Tibial artery (tissue), 4 donors: ENCODE results near the gene RWDD2A.
"Not testable (repeated sequence)": the region's sequence is repeated elsewhere in the genome, so short reads cannot be mapped to it uniquely, and the experiment has no call there.

Source experiments
- DNase-seq, 2 donors: peaks; one replicate each; pipeline ENCODE4 v3.0.0-alpha.2; 2019
- H3K27ac ChIP-seq, 2 donors: fragments of 200-600 bp; sonication (generic) in 1 of 2; 1 replicate in 1 of 2; 2 replicates in 1 of 2; pipeline ENCODE4 v1.5.1; 2018 to 2019; ENCODE audit warnings: mild to moderate bottlenecking in 1 of 2
- H3K27me3 ChIP-seq, 2 donors: fragments of 200-600 bp; sonication (generic) in 1 of 2; one replicate each; pipeline versions ENCODE4 v1.5.1 to v1.6.0; 2016 to 2019
- H3K36me3 ChIP-seq, 3 donors: fragments of 200-600 bp; sonication (generic) in 2 of 3; one replicate each; pipeline ENCODE4 v1.5.1; 2016 to 2019; ENCODE audit warnings: mild to moderate bottlenecking in 2 of 3
- H3K4me1 ChIP-seq, 4 donors: fragments of 200-600 bp; sonication (generic) in 2 of 4; 1 replicate in 3 of 4; 2 replicates in 1 of 4; pipeline ENCODE4 v1.5.1; 2016 to 2019
- H3K4me3 ChIP-seq, 2 donors: fragments of 200-600 bp; sonication (generic) in 1 of 2; 1 replicate in 1 of 2; 2 replicates in 1 of 2; pipeline ENCODE4 v1.5.1; 2018 to 2019; ENCODE audit warnings: mild to moderate bottlenecking in 2 of 2
- H3K9me3 ChIP-seq, 3 donors: fragments of 200-600 bp; sonication (generic) in 1 of 3; one replicate each; pipeline ENCODE4 v1.5.1; 2016 to 2019
- intact Hi-C: fragments of 100-400 bp; cut with DNase I; formaldehyde crosslinking; loops from one replicate; pipeline ENCODE4 v1.15.0; 2023; ENCODE audit warnings: low total_unique reads
- TF ChIP-seq, protein P1 (sequence below), 2 experiments: fragments of 200-600 bp in 1 of 2; fragments of 450-650 bp in 1 of 2; IDR thresholded peaks; one replicate each; pipeline ENCODE4 v1.5.1; 2017 to 2019; ENCODE audit warnings: antibody characterized with exemption in 2 of 2, mild to moderate bottlenecking in 1 of 2, moderate library complexity in 1 of 2

RWDD2A gene

GRCh38 chr6:83190626-83191025 lies 2.5 kb upstream of the RWDD2A start:
- TF ChIP-seq, protein P1, sequence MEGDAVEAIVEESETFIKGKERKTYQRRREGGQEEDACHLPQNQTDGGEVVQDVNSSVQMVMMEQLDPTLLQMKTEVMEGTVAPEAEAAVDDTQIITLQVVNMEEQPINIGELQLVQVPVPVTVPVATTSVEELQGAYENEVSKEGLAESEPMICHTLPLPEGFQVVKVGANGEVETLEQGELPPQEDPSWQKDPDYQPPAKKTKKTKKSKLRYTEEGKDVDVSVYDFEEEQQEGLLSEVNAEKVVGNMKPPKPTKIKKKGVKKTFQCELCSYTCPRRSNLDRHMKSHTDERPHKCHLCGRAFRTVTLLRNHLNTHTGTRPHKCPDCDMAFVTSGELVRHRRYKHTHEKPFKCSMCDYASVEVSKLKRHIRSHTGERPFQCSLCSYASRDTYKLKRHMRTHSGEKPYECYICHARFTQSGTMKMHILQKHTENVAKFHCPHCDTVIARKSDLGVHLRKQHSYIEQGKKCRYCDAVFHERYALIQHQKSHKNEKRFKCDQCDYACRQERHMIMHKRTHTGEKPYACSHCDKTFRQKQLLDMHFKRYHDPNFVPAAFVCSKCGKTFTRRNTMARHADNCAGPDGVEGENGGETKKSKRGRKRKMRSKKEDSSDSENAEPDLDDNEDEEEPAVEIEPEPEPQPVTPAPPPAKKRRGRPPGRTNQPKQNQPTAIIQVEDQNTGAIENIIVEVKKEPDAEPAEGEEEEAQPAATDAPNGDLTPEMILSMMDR (IDR thresholded peaks at IDR 0.05): no peak
- Histone ChIP-seq H3K27ac (no peak overlapping the region), H3K4me1 (peaks cover 0 to 37% (median 13%) of the 10 kb centered on the region in 4 donors), H3K4me3 (no peak overlapping the region), H3K36me3 (peaks cover 0 to 36% (median 12%) of the 10 kb centered on the region in 3 donors), H3K27me3 (no peaks in the 10 kb centered on the region), H3K9me3 (no peaks in the 10 kb centered on the region)
- intact Hi-C loops: no loop called here
- no peak for DNase-seq

DNA sequence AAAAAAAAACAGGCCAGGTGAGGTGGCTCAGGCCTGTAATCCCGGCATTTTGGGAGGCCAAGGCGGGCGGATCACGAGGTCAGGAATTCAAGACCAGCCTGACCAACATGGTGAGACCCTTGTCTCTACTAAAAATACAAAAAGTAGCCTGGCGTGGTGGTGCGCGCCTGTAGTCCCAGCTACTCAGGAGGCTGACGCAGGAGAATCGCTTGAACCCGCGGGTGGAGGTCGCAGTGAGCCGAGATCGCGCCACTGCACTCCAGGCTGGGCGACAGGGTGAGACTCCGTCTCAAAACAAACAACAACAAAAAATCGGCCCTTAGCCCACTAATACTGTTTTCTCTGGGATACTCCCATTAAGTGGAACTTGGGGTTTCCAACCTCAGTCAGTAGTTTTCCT lies 1.2 kb upstream of the RWDD2A start:
- H3K27me3 ChIP-seq, intact Hi-C loops: not testable (repeated sequence)
- peak overlapping the region in 1 of 2 donors; percentile 96 for H3K27ac ChIP-seq

GRCh38 chr6:83192456-83192855 lies 701 bp upstream of the RWDD2A start:
- Histone ChIP-seq H3K27ac (peak overlapping the region; percentile 77 to 96), H3K4me1 (peaks cover 0 to 37% (median 13%) of the 10 kb centered on the region in 4 donors), H3K27me3 (no peaks in the 10 kb centered on the region), H3K4me3 (peak overlapping the region; percentile 66 to 99), H3K36me3 (peaks cover 0 to 34% (median 7%) of the 10 kb centered on the region in 3 donors), H3K9me3 (no peaks in the 10 kb centered on the region)
- TF ChIP-seq, protein P1 (IDR thresholded peaks at IDR 0.05): no peak
- no peak for DNase-seq
- intact Hi-C loops: no loop called here

More for the DNA sequence above, 1.2 kb upstream of the RWDD2A start:
- peak overlapping the region; percentile 66 to 99 for H3K4me3 ChIP-seq
- H3K4me1 ChIP-seq: peaks cover 0 to 37% (median 13%) of the 10 kb centered on the region in 4 donors
- H3K36me3 ChIP-seq: peaks cover 0 to 34% (median 7%) of the 10 kb centered on the region in 3 donors
- DNase-seq, H3K9me3 ChIP-seq: not testable (repeated sequence)

GRCh38 chr6:83193747-83194566 lies 800 bp downstream of the RWDD2A start:
- Histone ChIP-seq H3K9me3 (no peaks in the 10 kb centered on the region), H3K4me3 (peak overlapping the region; percentile 66 to 99), H3K27ac (peak overlapping the region; percentile 77 to 96), H3K4me1 (peaks cover 0 to 37% (median 13%) of the 10 kb centered on the region in 4 donors), H3K36me3 (peaks cover 0 to 23% (median 7%) of the 10 kb centered on the region in 3 donors), H3K27me3 (no peaks in the 10 kb centered on the region)
- DNase-seq: peak; percentile 42 to 76
- TF ChIP-seq, protein P1 (IDR thresholded peaks at IDR 0.05): no peak
- intact Hi-C loops: loop anchor here (2.0 kb wide), 1 partner anchor 127 kb away; the partner anchor contains the start of gene DOP1A

DNA sequence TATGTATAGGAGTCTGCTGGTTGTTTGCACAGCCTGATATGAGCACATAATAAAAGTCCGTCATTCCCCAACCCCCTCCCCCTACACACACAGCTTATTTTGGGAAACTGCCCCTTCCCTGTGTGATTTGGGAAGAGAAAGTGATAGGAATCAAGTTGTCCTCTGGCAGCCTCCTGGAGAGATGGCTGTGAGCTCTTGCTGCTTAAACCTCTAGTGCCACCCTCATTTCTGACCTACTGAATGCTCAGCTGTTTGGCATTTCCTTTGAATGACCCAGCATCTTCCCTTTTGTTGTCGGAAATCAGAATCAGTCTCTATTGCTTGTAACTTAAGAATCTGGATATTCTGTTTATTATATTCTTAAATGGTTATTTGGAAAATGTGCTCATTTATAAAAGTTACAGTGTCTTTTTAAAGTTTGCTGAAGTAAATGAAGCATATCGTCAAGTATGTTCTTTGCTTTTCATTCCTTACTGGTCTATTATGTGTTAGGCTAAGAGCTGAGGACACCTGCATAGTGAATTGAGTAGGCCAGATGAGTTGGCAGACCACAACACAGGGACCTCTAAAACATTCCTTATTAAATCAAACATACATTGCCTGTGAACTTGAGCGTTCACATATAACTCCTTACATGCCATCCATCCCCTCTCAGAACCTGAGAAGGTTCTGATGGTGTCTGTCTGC lies 5.5 kb downstream of the RWDD2A start:
- Histone ChIP-seq H3K4me3 (no peak overlapping the region), H3K27me3 (no peaks in the 10 kb centered on the region), H3K36me3 (peaks cover 0 to 20% (median 7%) of the 10 kb centered on the region in 3 donors), H3K9me3 (no peaks in the 10 kb centered on the region), H3K4me1 (peaks cover 0 to 12% (median 4%) of the 10 kb centered on the region in 4 donors), H3K27ac (no peak overlapping the region)
- intact Hi-C loops: no loop called here
- DNase-seq: no peak
- TF ChIP-seq, protein P1 (IDR thresholded peaks at IDR 0.05): no peak
